Activated B cell treated with CpG ODN at 0.5 μM for 24 hours (primary cell): Measurements from ENCODE around the gene SAMD3. TPM values are rescaled to one million over a fixed set of nuclear protein-coding genes. Genes with fewer than 3 reads are reported as not detected.

Experiments
- ATAC-seq: fragments of 200-7000 bp; cut with Tn5 transposase; one replicate; pipeline ENCODE4 v1.10.0; 2021; ENCODE audit warnings: low read depth, mild to moderate bottlenecking, moderate library complexity
- CTCF ChIA-PET: fragments of 350-600 bp; sonication (Branson Sonifier 250); formaldehyde crosslinking; loops from one replicate; lab custom pipeline; 2021; ENCODE audit warnings: antibody characterized with exemption; lab: Charles Lee
- POLR2A ChIA-PET: fragments of 350-600 bp; sonication (Branson Sonifier 250); formaldehyde crosslinking; loops from one replicate; lab custom pipeline; 2021; ENCODE audit warnings: antibody characterized with exemption; lab: Charles Lee
- DNase-seq: peaks from one replicate; pipeline ENCODE4 v3.0.0; 2022
- H3K27ac Mint-ChIP-seq: one replicate; pipeline ENCODE4 v1.8.0; 2020; ENCODE audit warnings: mixed read lengths
- H3K27me3 Mint-ChIP-seq: one replicate; pipeline ENCODE4 v1.8.0; 2021; ENCODE audit warnings: mixed read lengths
- H3K36me3 Mint-ChIP-seq: one replicate; pipeline ENCODE4 v1.8.0; 2021; ENCODE audit warnings: low read depth, mixed read lengths
- H3K4me1 Mint-ChIP-seq: one replicate; pipeline ENCODE4 v1.8.0; 2021; ENCODE audit warnings: mixed read lengths
- H3K4me3 Mint-ChIP-seq: one replicate; pipeline ENCODE4 v1.8.0; 2020; ENCODE audit warnings: mild to moderate bottlenecking, mixed read lengths
- H3K9me3 Mint-ChIP-seq: one replicate; pipeline ENCODE4 v1.8.0; 2020; ENCODE audit warnings: mixed read lengths
- intact Hi-C: fragments of 100-400 bp; cut with micrococcal nuclease; formaldehyde crosslinking; loops from one replicate; pipeline ENCODE4 v1.15.1; 2024
- total RNA-seq: library from RNA; stranded (reverse); gene quantifications from 2 replicates; pipeline ENCODE4 v1.2.3, GENCODE V29; 2022
- TF ChIP-seq, protein P1 (sequence below): fragments of 200-600 bp; IDR thresholded peaks from one replicate; pipeline ENCODE4 v1.8.0; 2022; ENCODE audit warnings: antibody characterized with exemption, mild to moderate bottlenecking

SAMD3 gene
- total RNA-seq, 1 donor from 2014 or later = not detected

DNA sequence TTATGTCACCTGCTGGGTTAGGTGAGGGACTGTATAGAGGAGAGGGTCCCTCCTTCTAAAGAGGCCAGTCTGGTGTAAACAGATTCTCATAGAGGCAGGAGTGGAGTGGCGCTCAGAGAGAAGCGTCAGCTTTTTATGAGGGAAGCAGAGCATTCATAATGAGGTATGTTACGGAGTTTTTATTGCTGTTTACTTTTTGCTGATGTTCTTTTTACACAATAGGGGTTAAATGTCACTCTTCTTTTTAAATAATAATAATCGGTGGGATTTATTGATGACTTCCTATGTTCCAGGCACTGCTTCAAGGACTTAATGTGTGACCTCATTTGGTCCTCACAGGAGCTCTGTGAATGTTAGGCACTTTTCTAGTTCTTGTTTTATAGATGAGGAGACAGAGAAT is 124.4 kb downstream of the SAMD3 start:
- no peaks in the 10 kb centered on the region for H3K27me3 Mint-ChIP-seq
- TF ChIP-seq, protein P1, sequence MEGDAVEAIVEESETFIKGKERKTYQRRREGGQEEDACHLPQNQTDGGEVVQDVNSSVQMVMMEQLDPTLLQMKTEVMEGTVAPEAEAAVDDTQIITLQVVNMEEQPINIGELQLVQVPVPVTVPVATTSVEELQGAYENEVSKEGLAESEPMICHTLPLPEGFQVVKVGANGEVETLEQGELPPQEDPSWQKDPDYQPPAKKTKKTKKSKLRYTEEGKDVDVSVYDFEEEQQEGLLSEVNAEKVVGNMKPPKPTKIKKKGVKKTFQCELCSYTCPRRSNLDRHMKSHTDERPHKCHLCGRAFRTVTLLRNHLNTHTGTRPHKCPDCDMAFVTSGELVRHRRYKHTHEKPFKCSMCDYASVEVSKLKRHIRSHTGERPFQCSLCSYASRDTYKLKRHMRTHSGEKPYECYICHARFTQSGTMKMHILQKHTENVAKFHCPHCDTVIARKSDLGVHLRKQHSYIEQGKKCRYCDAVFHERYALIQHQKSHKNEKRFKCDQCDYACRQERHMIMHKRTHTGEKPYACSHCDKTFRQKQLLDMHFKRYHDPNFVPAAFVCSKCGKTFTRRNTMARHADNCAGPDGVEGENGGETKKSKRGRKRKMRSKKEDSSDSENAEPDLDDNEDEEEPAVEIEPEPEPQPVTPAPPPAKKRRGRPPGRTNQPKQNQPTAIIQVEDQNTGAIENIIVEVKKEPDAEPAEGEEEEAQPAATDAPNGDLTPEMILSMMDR = no peak
- H3K27ac Mint-ChIP-seq = no peak overlapping the region
- POLR2A ChIA-PET = no interaction called here
- no peaks in the 10 kb centered on the region for H3K9me3 Mint-ChIP-seq
- CTCF ChIA-PET = no interaction called here
- H3K4me3 Mint-ChIP-seq = no peak overlapping the region
- DNase-seq (no peak), ATAC-seq (no peak)
- peaks cover 8% of the 10 kb centered on the region for H3K4me1 Mint-ChIP-seq
- intact Hi-C loops = no loop called here
- peaks cover 86% of the 10 kb centered on the region for H3K36me3 Mint-ChIP-seq

Other genes with a start within 250 kb of the SAMD3 start
- 28.0 and 30.4 TPM in 2 replicates for gene L3MBTL3, start 204.4 kb downstream of the SAMD3 start, total RNA-seq
- gene TMEM200A, start 143.1 kb upstream of the SAMD3 start, total RNA-seq = 0.69 and 1.1 TPM in 2 replicates